HG03457 (cell line): ENCODE measurements around the gene ATRN.
"Not testable (repeated sequence)": the region's sequence is repeated elsewhere in the genome, so short reads cannot be mapped to it uniquely, and the experiment has no call there.

ENCODE experiments used
- ATAC-seq: cut with Tn5 transposase; IDR thresholded peaks from one replicate; pipeline ENCODE4 v1.9.1; 2021; ENCODE audit warnings: moderate number of reproducible peaks; ENCODE audit not compliant: unreplicated experiment

ATRN gene

DNA sequence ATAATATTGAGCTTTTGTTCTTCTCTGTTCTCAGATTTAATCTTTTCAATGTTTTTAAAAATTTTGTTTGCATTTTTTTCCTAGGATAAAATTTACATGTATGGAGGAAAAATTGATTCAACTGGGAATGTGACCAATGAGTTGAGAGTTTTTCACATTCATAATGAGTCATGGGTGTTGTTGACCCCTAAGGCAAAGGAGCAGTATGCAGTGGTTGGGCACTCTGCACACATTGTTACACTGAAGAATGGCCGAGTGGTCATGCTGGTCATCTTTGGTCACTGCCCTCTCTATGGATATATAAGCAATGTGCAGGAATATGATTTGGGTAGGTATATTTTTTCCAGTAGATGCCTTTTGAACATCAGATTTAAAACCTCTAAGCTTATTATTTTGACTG, 89.8 kb downstream of the ATRN start:
- ATAC-seq, result no peak

DNA sequence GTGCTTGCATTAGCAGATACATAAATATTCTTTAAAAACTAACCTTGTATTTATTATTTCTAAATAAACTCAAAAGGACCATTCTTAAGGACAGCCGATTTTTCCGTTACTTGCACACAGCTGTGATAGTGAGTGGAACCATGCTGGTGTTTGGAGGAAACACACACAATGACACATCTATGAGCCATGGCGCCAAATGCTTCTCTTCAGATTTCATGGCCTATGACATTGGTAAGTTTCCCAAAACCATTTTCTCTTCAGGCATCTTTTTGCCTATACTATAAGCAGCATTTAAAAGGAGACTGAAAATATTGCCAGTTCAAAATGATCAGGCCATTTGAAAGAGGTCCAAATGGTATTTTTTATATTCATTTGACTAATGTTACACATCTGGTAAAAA, 92.3 kb downstream of the ATRN start:
- ATAC-seq, result no peak

DNA sequence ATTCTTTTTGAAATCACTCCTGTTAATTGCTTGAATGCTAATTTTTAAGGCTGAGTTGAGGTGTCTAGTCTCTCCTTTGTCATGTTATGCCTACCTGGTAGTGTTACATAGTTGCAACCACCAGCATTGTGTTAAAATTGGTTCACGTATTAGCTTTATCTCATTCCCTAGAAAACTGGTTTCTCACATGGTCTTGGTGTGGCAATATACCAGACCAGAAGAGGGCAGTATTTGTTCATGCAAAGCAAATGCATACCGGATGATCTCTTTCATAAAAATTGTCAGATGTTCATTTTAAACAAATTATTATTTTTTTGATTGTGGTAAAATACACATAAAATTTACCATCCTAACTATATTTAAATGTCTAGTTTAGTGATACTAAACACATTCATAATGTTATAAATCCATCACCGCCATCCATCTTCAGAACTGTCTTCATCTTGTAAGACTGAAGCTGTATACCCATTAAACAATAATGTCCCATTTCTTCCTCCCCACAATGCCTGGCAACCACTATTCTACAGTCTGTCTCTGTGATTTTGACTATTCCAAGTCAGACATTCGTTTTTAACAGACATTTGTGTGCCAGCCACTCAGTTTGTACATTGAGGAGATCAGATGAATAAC, 92.8 kb downstream of the ATRN start:
- ATAC-seq, result no peak

DNA sequence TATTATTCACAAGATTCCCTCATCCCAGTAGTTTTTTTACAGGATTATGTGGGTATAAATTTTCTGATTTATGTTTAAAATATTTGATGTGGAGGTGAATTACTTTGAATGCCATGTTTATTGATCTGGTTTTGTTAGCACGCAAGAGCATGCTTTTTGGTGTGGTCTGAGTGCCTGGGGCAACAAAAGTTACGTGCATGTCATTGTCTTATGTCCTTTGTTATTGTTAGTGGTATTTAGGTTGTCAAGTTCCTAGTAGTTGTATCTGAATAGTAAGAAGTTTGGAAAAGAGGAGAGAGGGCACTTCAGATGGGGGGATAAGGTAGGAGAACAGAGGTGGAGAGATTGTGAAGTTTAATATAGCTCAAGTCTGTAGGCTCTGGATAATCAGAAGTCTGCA, 95.0 kb downstream of the ATRN start:
- ATAC-seq, result no peak

DNA sequence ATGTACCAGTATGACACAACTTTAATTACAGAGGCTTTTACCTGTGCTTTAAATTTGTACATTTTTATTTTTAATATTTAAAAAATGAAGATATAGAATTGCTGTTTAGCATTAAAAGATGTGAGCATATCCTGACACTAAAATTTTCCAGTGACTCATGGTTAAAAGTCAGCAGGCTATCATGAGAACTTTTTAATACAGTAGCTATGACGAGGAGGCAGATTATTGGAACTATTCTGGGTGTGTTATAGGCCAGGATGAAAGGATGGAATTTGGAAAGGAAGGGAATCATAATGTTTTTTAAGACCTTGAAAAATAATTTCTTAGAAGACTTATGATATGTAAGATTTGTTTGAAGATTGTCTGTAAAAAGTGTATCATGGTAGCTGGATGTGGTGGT, 101.3 kb downstream of the ATRN start:
- ATAC-seq, result no peak

DNA sequence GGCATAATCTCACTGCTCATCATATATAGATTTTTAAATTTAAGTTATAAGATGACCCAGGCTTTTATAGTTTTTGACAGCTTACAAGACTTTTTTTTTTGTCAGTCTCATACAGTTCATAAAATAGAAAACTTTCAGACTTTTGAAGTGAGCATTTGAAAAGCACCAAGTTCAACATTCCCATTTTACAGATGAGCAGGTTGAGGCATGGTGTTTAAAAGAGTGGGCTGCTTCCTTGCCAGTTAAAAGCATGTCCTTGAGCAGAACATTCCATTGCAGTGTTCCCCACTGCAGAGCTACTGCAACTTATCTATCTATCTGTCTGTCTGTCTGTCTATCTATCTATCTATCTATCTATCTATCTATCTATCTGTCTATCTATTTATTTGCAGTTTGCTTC, 105.5 kb downstream of the ATRN start:
- no peak for ATAC-seq

DNA sequence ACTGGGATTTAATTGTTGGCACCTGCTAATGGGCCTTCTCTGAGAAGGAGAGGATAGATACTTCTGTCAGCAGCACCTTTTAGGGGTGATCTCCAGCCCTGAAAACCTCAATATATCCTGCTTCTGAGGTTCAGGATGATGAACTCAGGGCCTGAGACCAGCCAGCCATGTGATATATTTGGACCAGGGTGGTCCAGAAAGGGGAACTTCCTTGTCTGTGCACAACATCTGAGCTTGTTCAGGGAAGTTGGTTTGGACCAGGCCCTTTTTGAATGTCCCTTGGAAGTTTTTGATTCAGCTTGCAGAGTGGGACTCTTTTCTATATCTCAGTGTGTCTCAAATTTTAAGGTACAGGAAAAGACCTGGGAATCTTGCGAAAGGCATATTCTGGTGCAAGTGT, 106.5 kb downstream of the ATRN start:
- no peak for ATAC-seq

DNA sequence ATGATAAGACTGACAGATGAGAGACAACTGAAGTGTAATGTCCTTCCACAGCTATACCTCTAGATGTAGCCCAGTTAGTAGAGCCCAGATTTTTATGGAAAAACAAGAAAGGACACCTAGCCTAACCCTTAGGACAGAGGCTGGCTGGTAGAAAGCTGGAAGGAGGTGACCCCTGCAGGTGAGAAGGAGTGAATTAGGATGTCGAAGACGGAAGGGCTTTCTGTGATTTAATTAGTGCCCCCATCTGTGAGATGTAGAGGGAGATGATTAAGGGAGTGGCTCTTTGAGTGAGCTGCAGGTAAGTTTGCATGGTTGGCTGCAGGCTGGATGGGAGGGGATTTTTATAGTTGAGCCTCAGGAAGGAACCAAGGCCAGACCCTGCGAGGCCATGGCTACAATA, 109.6 kb downstream of the ATRN start:
- ATAC-seq, result no peak

DNA sequence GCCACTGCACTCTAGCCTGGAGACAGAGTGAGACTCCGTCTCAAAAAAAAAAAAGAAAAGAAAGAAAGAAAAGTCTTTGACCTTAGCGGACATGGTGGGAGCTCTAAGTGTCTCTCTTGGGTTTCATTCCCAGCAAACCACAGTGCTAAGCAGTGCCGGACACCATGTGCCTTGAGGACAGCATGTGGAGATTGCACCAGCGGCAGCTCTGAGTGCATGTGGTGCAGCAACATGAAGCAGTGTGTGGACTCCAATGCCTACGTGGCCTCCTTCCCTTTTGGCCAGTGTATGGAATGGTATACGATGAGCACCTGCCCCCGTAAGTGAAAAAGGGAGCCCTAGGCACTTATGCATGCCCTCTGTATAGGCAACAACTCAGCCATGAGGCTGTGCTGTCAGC, 112.9 kb downstream of the ATRN start:
- no peak for ATAC-seq

DNA sequence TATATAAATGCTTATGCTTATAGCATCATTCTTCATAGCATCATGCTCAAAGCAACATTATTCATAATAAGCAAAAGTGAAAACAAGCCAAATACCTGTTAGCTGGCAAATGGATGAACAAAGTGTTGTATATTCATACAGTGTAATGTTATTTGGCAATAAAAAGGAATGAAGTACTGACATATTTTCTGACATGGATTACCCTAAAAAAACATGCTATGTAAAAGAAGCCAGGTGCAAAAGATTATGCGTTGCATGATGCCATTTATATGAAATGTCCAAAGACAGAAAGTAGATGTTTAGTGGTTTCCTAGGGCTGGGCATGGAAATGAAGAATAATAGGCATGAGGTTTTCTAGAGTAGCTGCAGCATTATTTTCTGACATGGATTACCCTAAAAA, 115.3 kb downstream of the ATRN start:
- no peak for ATAC-seq

DNA sequence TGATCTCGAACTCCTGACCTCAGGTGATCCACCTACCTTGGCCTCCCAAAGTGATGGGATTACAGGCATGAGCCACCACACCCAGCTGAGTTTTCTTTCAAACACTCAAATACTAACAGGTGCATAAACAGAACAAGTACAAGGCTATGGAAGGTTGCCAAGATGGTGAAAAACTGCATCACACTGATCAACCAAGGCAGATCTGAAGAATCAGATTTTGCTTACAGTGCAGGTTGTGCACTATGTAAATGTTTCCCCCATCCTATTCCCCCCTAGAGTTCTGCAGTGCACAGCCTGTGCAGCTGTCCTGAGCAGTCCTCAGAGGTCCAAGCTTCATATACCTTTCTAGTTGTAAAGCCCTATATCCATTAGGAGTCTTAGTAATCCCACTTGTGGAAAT, 119.3 kb downstream of the ATRN start:
- no peak for ATAC-seq

DNA sequence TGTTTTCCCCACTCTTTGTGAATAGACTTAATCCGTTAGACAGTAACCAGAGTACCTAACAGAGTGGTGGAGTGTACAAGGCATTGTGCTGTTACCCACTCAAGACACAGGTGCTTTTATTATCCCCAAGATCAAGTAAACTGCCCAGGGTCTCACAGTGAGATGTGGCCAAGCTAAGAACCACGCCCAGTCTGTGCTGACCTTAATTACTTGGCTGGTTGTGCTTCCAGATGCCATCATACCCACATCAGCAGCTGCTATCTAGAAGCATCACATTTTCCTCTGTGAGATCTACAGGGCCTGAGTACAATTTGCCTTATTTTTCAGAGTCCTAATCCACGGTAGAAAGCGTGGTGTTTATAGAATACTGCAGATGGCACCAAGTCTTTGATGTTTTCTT, 122.1 kb downstream of the ATRN start:
- ATAC-seq, result no peak

DNA sequence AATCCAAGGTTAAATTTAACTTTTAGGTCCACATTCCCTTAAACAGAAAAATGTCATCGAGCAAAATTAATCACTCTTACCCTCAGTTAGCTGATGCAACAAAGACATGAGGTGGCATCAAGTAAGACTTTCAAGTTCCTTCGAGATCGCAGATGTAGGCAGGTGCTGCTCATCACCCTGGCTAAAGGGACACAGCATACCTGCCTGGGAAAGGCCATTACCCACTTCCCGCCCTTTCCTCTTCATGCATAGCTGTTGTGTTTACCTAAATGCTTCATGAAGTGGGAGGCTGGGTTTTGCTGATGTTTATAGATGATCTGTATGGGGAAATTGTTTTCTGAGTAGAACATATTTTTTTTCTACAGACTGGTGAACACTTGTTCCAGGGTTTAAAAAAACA, 124.7 kb downstream of the ATRN start:
- ATAC-seq, result no peak

DNA sequence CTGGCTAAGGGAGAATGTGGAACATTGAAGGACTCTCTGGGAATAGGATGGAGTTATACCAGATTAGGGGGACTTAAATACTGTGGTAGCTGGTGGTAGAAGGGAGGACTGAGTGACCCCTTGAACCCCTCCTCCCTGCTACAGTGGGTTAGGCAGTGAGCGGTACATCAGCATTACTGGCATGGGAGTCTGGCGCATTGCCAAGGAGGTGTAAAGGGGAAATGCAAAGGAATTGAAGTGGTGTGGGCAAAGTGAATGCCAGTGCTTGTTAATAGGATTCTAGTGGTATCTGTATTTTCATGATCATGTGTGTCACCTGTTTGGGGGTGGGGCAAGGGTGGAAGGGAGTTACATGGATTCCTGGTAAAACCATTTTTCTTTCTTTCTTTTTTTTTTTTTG, 132.3 kb downstream of the ATRN start:
- no peak for ATAC-seq

DNA sequence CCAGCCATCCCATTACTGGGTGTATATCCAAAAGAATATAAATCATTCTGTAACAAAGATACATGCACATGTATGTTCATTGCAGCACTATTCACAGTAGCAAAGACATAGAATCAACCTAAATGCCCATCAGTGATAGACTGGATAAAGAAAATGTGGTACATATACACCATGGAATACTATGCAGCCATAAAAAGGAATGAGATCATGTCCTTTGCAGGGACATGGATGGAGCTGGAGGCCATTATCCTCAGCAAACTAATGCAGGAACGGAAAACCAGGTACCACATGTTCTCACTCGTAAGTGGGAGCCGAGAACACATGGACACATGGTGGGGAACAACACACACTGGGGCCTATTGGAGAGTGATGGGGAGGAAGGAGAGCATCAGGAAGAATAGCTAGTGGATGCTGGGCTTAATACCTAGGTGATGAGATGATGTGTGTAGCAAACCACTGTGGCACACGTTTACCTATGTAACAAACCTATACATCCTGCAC, 134.6 kb downstream of the ATRN start:
- not testable (repeated sequence) for ATAC-seq

DNA sequence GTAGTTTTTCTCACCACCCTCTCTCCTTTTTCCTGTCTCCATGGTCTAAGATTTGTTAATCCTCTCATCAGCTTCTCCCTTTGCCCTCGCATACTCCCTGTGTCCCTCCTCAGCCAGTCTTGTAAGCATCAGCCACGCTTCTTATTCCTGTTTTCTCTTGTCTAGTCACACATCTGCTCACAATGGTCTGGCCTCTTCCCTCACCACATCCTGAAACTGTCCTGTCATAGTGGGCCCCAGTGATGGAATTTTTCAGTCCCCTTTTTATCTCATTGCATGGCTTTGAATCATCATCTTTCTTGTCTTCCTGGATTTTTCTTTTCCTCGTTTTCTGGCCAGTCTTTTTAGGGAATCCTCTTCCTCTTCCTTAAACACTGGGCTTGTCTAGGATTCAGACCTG, 135.2 kb downstream of the ATRN start:
- no peak for ATAC-seq

DNA sequence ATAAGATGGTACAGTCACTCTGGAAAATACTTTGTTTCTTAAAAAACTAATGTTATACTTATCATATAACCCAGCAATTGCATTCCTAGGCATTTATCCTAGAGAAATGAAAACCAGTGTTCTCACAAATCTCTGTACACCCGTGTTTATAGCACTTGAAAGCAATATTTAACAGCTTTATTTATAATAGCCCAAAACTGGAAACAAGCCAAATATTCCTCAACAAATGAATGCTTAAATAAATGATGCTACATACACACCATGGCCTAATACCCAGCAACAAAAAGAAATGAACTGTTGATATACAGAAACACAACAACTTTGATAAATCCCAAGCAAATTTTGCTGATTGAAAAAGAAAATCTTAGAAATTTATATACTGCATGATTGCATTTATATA, 141.1 kb downstream of the ATRN start:
- ATAC-seq, result no peak

DNA sequence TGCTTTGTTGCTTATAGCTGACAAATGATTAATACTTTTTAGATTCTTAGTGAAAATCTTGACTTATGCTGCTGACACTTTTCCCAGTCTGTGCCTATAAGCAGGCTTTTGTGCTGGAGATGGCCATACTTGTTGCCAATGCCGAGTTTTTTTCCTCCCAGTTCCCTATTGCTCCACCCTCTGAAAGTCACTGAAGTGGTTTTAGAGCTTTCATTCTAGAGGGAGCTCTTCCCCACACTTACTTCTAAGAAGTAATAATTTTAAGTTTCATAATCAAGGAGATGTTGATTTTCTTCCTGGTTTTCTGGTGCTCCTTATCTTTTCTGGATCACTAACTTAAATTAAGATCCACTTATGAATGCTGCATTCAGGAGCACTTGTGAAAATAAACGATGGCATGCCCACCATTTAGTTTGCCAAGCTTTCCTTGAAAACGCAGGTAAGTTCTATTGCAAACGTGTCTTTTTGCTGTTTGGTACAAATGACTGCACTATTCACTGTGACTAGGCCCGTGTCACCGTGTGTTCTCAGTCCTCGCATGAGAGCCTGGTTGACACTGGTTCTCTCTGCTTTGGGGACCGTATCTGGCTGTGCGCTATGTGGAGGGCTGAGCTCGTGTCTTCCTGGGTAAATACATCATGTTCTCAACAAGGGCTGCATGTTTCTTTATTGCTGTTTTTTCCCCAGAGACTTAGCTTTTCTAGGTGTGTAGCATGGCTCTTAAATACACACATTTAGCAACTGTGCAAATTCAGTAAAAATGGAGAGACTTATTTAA, 142.2 kb downstream of the ATRN start:
- no peak for ATAC-seq

DNA sequence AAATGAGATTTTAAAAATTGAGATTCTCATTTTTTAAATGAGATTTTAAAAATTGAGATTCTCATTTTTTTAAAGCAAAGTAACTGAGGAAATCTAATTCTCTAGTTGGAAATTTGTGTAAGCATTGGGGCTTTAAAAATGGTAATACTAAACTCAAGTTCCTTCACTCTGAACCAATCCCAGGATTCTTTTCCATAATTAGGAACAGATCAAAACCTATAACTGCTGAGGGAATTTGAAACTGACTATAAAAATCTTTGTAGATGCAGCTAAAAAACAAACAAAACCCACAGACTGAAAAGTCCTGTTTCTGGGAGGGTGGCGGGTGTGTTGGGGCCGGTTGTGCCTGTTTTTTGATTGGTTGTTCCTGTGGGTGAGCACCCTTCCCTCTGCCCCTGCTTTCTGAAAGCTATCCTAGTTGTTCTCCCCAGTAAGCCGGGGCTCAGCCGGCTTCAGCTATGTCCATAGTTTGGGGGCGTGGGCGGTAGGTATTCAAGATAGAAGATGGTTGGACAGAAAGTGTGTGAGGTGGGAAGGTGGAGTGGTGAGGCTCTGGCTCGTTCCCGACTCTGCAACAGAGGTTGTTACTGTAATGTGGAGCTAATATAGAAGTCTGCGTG, 143.1 kb downstream of the ATRN start:
- ATAC-seq, result no peak

DNA sequence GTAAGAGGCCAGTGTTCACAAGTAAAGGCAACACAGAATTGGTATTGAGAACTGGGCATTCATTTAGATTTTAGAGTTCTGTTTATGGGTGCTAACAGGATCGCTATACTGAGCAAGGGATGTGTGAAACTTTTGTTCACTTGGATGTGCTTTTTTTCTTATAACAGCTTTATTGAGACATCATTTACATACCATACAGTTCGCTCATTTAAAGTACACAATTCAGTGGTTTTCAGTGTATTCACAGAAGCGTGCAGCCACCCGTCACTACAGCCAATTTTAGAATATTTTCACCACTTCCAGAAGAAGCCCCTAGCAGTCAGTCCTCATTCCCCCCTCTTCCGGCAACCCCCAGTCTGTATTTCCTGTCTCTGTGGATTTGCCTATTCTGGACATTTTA, 143.6 kb downstream of the ATRN start:
- no peak for ATAC-seq

DNA sequence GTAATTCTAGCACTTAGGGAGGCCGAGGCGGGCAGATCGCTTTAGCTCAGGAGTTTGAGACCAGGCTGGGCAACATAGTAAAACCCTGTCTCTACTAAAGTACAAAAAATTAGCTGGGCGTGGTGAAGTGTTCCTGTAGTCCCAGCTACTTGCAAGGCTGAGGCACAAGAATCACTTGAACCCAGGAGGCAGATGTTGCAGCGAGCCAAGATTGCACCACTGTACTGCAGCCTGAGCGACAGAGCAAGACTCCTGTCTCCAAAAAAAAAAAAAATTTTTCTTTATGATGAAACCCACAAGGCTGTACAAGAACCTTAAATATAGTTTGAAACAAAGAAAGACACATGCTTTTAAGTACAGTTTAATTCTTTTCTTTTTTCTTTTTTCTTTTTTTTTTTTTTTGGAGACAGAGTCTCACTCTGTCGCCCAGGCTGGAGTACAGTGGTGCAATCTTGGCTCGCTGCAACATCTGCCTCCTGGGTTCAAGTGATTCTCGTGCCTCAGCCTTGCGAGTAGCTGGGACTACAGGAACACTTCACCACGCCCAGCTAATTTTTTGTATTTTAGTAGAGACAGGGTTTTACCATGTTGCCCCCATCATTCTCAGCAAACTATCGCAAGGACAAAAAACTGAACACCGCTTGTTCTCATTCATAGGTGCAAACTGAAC, 144.5 kb downstream of the ATRN start:
- not testable (repeated sequence) for ATAC-seq

DNA sequence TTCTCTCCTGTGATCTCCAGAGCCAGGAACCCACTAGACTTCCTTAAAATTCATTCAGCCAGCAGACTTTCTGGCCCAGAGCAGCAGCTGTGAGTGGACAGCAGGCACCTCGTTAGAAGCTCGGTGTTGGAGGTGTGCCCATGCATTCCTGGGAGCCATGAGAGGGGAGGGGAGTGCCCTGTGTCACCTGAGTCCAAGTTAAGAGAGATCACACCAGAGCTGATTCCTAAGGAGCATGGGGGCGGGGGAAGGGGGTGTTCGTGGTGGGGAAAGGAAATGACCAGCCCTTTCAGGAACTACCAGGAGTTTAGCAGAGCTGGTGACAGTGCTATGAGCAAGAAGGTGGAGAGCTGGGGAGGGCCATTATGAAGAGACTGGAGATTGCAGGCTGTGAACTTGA, 145.4 kb downstream of the ATRN start:
- ATAC-seq, result no peak
